DLD1 (cell line): ENCODE results near the gene NKD2.
"Not testable (repeated sequence)": the region's sequence is repeated elsewhere in the genome, so short reads cannot be mapped to it uniquely, and the experiment has no call there.

Source experiments
- in situ Hi-C: cut with HindIII; loops from 2 replicates; pipeline ENCODE4 v1.10.0; 2017; ENCODE audit warnings: low sequenced_read_pairs

NKD2 gene

DNA sequence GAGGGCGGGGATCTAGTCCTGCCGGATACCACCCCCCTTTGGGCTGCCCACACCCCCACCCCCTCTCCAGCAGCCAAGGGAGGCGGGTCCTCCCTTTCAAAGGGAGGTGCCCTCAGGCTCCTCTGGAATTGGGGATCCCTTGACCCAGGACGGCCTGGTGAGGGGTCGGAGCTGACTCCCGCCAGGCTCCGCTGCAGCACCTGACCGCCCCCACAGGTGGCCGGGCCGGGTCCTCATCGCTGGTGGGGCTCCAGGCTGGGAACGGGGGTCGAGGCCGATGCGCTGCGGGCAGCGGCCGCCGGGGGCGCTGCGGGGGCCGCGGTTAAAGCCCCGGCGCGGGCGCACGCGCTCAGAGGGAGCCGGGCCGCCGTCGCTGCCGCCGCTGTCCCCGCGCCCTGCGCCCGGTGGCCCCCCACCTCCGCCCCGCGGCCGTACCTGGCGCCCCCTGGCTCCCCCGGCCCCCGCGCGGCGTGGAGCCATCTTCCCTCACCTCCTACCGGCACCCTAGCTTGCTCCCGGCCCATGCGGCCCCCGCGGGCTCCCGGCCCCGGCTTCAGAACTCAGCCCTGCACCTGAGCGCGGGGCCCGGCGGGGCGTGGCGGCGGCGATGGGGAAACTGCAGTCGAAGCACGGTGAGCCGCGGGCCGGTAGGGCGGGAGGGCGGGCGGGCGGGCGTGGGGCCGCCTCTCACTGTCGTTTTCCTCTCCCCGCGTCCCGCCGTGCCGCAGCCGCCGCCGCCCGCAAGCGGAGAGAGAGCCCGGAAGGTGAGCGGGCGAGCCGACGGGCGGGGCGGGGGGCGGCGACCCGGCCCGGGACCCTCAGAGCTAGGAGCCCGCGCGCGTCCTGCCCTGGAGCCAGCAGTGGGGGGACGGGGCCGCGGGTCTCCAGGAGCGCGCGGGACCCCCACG lies at the start of gene NKD2:
TSS of gene NKD2 (plus strand) at position 352 of the 908 bp plus-strand sequence. CDS start at position 608, 256 bp downstream.
- in situ Hi-C loops = no loop called here

DNA sequence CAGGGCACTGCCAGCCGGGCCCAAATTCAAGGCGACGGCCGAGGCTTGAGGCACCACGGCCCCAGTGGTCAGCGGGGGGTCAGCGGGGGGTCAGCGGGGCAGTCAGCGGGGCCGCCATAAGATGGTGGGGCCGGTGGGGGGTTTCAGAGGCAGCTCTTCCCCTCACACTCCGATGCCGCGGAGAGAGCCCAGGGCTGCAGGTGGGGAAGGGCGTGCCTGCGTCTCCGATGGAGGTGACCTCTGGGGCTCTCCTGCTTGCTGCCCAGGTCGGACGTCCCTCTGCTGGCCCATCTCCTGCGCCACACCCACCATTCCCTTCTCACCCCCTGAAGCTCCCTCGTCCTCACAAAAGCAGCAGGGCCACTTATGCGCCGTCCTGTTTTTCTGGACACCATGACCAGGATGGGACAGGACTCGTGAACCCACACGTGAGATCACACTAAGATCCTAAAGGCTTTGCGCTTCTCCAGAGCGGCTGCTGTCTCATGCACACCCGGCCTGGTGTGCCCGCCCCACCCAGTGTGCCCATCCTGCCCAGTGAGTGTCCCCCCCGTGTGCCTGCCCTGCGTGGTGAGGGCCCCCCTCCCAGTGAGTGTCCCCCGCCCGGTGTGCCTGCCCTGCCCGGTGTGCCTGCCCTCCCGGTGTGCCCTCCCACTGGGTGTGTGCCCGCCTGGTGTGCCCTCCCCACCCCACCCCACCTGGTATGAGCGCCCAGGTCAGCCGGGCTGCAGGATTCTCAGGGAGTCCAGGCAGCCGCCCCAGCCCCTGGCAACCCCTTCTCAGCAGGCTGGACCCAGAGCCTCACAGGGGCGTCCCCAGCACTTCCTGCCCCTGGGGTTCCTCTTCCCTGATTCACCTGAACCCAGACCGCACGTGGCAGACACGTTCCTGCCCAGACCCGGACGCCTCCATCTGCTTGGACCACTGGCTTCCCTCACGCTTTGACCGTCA lies 48.7 kb upstream of the NKD2 start:
- in situ Hi-C loops = no loop called here

DNA sequence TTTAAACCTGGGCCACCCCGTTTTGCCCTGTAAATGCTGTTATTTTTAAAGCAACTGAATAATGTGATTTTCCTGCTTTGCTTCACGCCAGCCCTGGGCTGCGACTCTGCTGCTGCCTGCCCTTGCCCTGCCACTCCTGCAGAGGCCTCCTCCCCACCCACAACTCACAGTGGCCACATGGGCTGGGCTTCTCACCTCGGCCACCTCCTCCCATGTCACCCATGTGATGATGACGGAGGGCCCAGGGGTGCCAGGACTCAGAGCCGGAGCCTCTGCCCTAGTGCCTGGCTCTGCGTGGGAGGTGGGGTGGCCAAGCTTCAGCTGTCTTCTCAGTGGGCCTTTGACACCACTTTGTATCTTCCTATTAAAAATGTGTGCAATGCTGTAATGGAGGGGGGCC lies 48.1 kb upstream of the NKD2 start:
- in situ Hi-C loops = no loop called here

DNA sequence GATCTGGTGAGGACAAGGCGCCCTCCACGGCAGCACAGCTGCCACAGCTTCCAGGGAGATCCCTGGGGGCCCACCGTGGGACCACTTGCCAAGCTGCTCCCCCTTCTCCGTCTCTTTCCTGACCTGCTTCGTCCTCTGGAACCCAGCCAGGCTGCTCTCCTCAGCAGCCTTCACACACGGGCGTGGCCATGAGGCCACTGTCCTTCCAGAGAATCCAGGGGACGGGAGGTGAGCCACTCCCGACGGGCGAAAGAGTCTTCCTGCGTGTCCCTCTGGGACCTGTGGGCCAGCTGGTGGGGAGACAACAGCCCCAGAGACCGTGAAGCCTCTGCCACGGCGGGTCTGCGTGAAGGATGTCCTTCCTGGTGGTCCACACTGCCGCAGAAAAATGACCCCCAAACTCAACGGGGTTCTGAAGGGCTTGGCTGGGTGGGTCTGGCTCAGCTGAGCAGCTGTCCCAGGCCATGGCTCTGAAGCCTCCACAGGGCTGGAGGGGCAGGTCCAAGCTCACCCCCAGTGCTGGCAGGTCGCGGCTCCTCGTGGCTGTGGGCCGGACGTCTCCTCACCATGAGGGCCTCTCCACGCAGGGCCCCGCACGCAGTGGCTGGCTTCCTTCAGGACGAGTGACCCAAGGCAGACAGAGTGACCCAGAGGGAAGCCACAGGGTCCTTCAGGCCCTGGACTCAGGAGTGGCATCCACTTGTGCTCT lies 47.4 kb upstream of the NKD2 start:
- in situ Hi-C loops = no loop called here

DNA sequence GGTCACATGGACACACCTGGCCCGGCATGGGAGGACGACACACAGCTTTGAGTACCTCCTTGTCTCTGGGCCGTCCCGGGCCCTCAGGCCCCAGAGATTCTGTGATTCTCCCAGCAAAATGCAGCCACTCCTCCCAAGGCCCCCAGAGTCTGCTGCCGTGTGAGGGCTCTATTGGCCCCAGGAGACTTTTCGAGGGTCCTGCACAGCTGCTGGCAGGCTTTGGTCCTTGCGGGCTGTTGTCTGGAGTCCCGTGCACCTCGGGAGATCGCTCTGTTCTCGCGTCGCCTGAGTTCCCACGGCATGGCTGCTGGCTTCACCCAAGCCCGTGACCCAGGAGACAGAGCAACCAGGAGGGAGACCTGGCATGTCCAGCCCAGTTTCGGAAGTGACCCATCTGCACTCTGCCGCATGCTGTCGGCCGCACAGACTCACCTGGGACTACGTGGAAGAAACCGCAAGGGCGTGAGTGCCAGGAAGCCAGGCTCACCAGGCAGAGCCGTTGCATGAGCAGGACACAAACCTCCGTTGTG lies 46.8 kb upstream of the NKD2 start:
- in situ Hi-C loops = no loop called here

DNA sequence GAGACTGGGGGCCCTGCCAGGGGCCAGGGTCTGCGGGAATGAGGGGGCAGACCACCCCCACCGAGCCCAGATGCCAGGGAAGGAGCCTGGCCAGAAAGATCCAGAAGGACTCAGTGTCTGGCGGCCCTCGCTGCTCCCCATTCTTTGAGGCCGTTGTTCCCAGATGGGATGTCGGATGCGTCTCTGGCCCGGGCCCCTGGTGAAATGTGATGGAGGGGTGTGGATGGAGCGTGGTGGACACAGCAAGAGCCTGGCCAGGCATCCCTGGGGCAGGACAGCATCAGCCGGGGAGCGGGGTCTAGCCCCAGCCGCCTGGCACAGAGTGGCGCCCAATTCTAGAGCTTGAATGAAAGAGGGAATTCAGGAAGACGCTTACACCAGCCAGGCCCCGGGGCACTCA lies 46.2 kb upstream of the NKD2 start:
- in situ Hi-C loops = no loop called here

- in situ Hi-C loops = no loop called here
Observed at GRCh38 chr5:962801-963200, 45.8 kb upstream of the NKD2 start.

DNA sequence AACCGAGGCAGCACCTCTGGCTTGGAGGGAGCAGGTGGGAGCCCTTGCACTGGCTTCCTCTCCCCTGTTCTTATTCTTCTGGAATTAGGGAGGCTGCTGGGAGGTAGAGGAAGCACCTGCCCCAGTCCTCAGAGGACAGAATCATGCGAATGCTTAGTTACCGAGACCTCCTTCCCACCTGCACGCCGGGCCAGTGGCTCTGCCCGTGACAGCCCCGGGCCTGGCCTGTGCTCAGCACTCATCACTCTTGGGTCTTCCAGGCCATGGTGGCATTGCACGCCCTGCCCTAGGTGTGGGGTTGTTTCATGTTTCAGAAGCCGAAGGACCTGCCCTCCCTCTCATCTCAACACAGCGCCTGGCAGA lies 45.3 kb upstream of the NKD2 start:
- in situ Hi-C loops = no loop called here

- in situ Hi-C loops = no loop called here
Observed at GRCh38 chr5:963673-964531, 44.7 kb upstream of the NKD2 start.

- in situ Hi-C loops = no loop called here
Observed at GRCh38 chr5:964821-965220, 43.8 kb upstream of the NKD2 start.

DNA sequence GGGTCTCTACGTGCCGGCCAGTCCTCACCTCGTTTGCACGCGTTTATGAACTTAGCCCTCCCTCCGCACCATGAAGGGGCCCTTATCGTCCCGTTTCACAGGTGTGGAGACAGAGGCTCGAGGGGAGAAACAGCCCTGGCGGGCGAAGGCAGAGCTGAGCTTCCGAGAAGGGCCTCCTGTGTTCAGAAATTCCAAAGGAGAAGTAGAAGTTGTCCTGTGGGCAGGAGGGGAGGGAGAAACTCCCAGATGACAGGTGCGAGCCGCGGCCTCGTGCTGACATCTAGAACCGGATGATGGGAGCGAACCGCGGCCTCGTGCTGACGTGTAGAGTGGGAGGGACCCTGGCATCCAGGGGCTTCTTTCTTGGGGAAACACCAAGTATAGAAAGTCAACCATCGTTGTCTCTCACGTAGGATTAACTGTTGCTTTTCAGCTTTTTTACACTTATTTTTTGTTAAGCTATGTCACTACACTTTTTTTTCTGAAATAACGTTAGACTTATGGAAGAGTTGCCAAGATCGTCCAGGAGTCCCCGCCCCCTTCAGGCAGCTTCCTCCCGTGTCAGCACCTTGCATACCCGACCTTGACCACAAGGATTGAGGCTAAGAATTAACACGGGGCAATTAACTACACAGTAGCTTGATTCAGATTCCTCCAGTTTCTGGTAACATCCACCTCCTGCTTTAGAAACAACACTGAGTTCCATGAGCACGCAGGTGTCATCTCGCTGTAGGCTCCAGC lies 42.8 kb upstream of the NKD2 start:
- in situ Hi-C loops = no loop called here

DNA sequence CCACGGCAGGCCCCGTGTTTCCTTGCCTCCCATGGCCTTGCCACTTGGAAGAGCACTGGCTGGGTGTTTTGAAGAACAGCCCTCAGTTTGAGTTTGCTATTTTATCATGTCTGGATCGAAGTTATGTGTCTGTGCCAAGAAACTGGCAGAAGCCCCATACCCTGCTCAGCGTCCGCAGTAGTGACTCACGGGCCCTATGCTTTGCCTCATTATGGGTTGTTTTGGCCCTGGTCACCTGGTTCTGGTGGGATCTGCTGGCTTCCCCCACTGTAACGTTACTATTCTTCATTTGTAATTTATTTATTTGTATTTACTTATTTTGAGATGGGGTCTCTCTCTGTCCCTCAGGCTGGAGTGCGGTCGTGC lies 42.3 kb upstream of the NKD2 start:
- in situ Hi-C loops = no loop called here

GRCh38 chr5:966941-967340 lies 41.7 kb upstream of the NKD2 start:
- in situ Hi-C loops = no loop called here

GRCh38 chr5:968881-969280 lies 39.7 kb upstream of the NKD2 start:
- in situ Hi-C loops = no loop called here

GRCh38 chr5:969408-969839 lies 39.2 kb upstream of the NKD2 start:
- in situ Hi-C loops = no loop called here

DNA sequence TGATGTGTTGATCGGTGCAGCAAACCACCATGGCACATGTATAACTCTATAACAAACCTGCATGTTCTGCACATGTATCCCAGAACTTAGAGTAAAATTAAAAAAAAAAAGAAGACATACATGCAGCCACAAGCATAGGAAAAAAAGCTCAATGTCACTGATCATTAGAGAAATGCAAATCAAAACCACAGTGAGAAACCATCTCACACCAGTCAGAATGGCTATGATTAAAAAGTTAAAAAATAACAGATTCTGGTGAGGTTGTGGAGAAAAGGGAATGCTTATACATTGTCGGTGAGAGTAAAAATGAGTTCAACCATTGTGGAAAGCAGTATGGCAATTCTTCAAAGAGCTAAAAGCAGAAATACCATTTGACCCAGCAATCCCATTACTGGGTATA lies 36.0 kb upstream of the NKD2 start:
- in situ Hi-C loops = not testable (repeated sequence)

DNA sequence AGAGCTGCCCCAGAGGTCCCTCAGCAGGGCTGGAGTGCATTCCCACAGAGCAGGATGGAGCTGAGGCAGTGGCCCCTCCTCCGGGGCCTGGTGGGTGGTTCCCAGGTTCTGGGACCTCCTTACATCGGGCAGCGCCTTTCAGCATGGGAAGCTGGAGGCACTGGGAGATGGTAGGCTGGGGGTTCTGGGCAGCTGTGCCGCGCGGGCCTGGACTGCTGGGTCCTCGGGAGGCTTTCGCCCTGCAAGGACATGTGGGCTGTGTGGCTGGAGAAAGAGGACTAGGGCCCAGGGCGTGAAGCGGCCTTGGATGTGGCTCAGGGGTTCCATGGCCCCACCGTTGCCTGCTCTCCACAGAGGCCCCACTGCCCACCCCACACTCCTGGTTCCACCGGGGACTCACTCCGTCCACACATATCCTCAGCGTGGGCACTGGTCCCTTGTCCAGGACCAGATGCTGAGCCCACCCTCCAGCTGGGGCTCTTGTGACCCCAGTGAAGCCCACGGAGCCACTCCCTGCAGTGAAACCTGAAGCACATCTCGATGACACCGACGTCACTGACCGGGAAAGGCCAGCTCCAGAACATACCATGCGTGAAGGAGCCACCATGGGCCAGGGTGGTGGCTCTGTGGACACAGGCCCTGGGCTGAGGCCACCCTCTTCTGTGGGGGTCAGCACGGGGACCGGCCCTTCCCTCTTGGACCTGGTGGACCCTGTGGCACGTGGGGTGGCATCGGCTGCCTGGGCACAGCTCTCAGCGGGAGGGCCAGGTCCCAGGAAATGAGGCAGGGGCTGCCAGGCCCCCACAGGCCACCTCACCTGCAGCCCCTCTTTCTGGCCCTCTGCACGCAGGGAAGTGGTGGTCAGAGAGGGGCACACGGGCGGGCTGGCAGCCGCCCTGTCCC lies 31.5 kb upstream of the NKD2 start:
- in situ Hi-C loops = no loop called here

- in situ Hi-C loops = no loop called here
Observed at GRCh38 chr5:978054-978453, 30.5 kb upstream of the NKD2 start.
